Hematopoietic multipotent progenitor cell treated with erythropoietin and hydrocortisone succinate and interleukin-3 and kit ligand, for 17 days (in vitro differentiated cells): ENCODE results near the gene GTF2F2.
A peak's percentile ranks its signal among the peaks of the same experiment; 100 is the strongest.

Source experiments
- DNase-seq: peaks from one replicate; pipeline ENCODE4 v3.0.0-alpha.2; 2015; ENCODE audit warnings: low spot score

GTF2F2 gene

GRCh38 chr13:45119991-45120864 lies at the start of gene GTF2F2:
TSS of gene GTF2F2 (plus strand) at chr13:45120510. CDS start at chr13:45120656, 146 bp downstream.
- peak; percentile 94 for DNase-seq

GRCh38 chr13:45073809-45074208 lies 46.5 kb upstream of the GTF2F2 start:
- no peak for DNase-seq

GRCh38 chr13:45074721-45075120 lies 45.6 kb upstream of the GTF2F2 start:
- DNase-seq = no peak

GRCh38 chr13:45078003-45078402 lies 42.3 kb upstream of the GTF2F2 start:
- DNase-seq = no peak

- no peak for DNase-seq
Measured at GRCh38 chr13:45082964-45083363, 37.3 kb upstream of the GTF2F2 start.

- DNase-seq = no peak
Measured at GRCh38 chr13:45084515-45084914, 35.8 kb upstream of the GTF2F2 start.

GRCh38 chr13:45086484-45086883 lies 33.8 kb upstream of the GTF2F2 start:
- no peak for DNase-seq

- DNase-seq = no peak
Measured at GRCh38 chr13:45092663-45093062, 27.6 kb upstream of the GTF2F2 start.

GRCh38 chr13:45100573-45101262 lies 19.6 kb upstream of the GTF2F2 start:
- no peak for DNase-seq

- no peak for DNase-seq
Measured at GRCh38 chr13:45101327-45102018, 18.8 kb upstream of the GTF2F2 start.

- no peak for DNase-seq
Measured at GRCh38 chr13:45102136-45102507, 18.2 kb upstream of the GTF2F2 start.

GRCh38 chr13:45103449-45103848 lies 16.9 kb upstream of the GTF2F2 start:
- no peak for DNase-seq

GRCh38 chr13:45104261-45104660 lies 16.0 kb upstream of the GTF2F2 start:
- DNase-seq = no peak

GRCh38 chr13:45105895-45106294 lies 14.4 kb upstream of the GTF2F2 start:
- no peak for DNase-seq

GRCh38 chr13:45107539-45107938 lies 12.8 kb upstream of the GTF2F2 start:
- no peak for DNase-seq

- no peak for DNase-seq
Measured at GRCh38 chr13:45108716-45109101, 11.6 kb upstream of the GTF2F2 start.

- DNase-seq = no peak
Measured at GRCh38 chr13:45109102-45109720, 11.1 kb upstream of the GTF2F2 start.

- DNase-seq = no peak
Measured at GRCh38 chr13:45113233-45114224, 6.8 kb upstream of the GTF2F2 start.

- DNase-seq = no peak
Measured at GRCh38 chr13:45119469-45119990, 780 bp upstream of the GTF2F2 start.

GRCh38 chr13:45120967-45121831 lies 889 bp downstream of the GTF2F2 start:
- DNase-seq = peak; percentile 50
